Measurements from ENCODE around the gene CD300C. TPM values are rescaled to one million over a fixed set of nuclear protein-coding genes. Genes with fewer than 3 reads are reported as not detected.

CD300C gene
- total RNA-seq, 2 experiments from 2014 or later, result not detected

GRCh38 chr17:74554909-74555308 is 9.0 kb upstream of the CD300C start:
- Mint-ChIP-seq H3K9me3 (peaks cover 8% of the 10 kb centered on the region), H3K27ac (no peak overlapping the region), H3K27me3 (ENCODE audit: low read depth) (no peaks in the 10 kb centered on the region), H3K36me3 (ENCODE audit: low read depth) (no peaks in the 10 kb centered on the region), H3K4me1 (ENCODE audit: low read depth) (peaks cover 6% of the 10 kb centered on the region), H3K4me3 (no peak overlapping the region)
- no peak for DNase-seq
- CTCF ChIA-PET, result interaction anchor here (0.9 kb wide), 1 partner anchor 11 kb away, joined by 3 read pairs; no protein-coding TSS in a partner anchor
- intact Hi-C loops (cut with micrococcal nuclease), result no loop called here

GRCh38 chr17:74552037-74552436 is 6.1 kb upstream of the CD300C start:
- no peak overlapping the region for H3K4me3 Mint-ChIP-seq
- H3K27me3 Mint-ChIP-seq (ENCODE audit: low read depth), result no peaks in the 10 kb centered on the region
- no peak for DNase-seq
- H3K36me3 Mint-ChIP-seq (ENCODE audit: low read depth), result no peaks in the 10 kb centered on the region
- H3K4me1 Mint-ChIP-seq (ENCODE audit: low read depth), result peaks cover 2% of the 10 kb centered on the region
- intact Hi-C loops (cut with micrococcal nuclease), result no loop called here
- peaks cover 8% of the 10 kb centered on the region for H3K9me3 Mint-ChIP-seq
- H3K27ac Mint-ChIP-seq, result no peak overlapping the region
- CTCF ChIA-PET, result no interaction called here

- no peaks in the 10 kb centered on the region for H3K36me3 Mint-ChIP-seq (ENCODE audit: low read depth)
- H3K4me3 Mint-ChIP-seq, result no peak overlapping the region
- no peak for DNase-seq
- H3K27me3 Mint-ChIP-seq (ENCODE audit: low read depth), result no peaks in the 10 kb centered on the region
- no peak overlapping the region for H3K27ac Mint-ChIP-seq
- intact Hi-C loops (cut with micrococcal nuclease), result no loop called here
- CTCF ChIA-PET, result no interaction called here
- no peaks in the 10 kb centered on the region for H3K9me3 Mint-ChIP-seq
- peaks cover 2% of the 10 kb centered on the region for H3K4me1 Mint-ChIP-seq (ENCODE audit: low read depth)
These were observed 4.7 kb upstream of the CD300C start for GRCh38 chr17:74550602-74551001.

- H3K27ac Mint-ChIP-seq, result no peak overlapping the region
- H3K36me3 Mint-ChIP-seq (ENCODE audit: low read depth), result no peaks in the 10 kb centered on the region
- no peaks in the 10 kb centered on the region for H3K27me3 Mint-ChIP-seq (ENCODE audit: low read depth)
- CTCF ChIA-PET, result no interaction called here
- DNase-seq, result no peak
- H3K4me1 Mint-ChIP-seq (ENCODE audit: low read depth), result peaks cover 2% of the 10 kb centered on the region
- H3K9me3 Mint-ChIP-seq, result no peaks in the 10 kb centered on the region
- intact Hi-C loops (cut with micrococcal nuclease), result no loop called here
- H3K4me3 Mint-ChIP-seq, result no peak overlapping the region
These were observed 3.4 kb upstream of the CD300C start for GRCh38 chr17:74549343-74549742.

- H3K4me3 Mint-ChIP-seq, result no peak overlapping the region
- no peaks in the 10 kb centered on the region for H3K36me3 Mint-ChIP-seq (ENCODE audit: low read depth)
- peak; percentile 51 for DNase-seq
- H3K9me3 Mint-ChIP-seq, result no peaks in the 10 kb centered on the region
- intact Hi-C loops (cut with micrococcal nuclease), result no loop called here
- H3K27ac Mint-ChIP-seq, result no peak overlapping the region
- CTCF ChIA-PET, result no interaction called here
- no peaks in the 10 kb centered on the region for H3K27me3 Mint-ChIP-seq (ENCODE audit: low read depth)
- peaks cover 2% of the 10 kb centered on the region for H3K4me1 Mint-ChIP-seq (ENCODE audit: low read depth)
These were observed 1.8 kb upstream of the CD300C start for GRCh38 chr17:74547736-74548135.

GRCh38 chr17:74547264-74547663 is 1.3 kb upstream of the CD300C start:
- intact Hi-C loops (cut with micrococcal nuclease), result no loop called here
- H3K36me3 Mint-ChIP-seq (ENCODE audit: low read depth), result no peaks in the 10 kb centered on the region
- peaks cover 2% of the 10 kb centered on the region for H3K4me1 Mint-ChIP-seq (ENCODE audit: low read depth)
- no peaks in the 10 kb centered on the region for H3K9me3 Mint-ChIP-seq
- DNase-seq, result no peak
- H3K4me3 Mint-ChIP-seq, result no peak overlapping the region
- no peaks in the 10 kb centered on the region for H3K27me3 Mint-ChIP-seq (ENCODE audit: low read depth)
- H3K27ac Mint-ChIP-seq, result no peak overlapping the region
- CTCF ChIA-PET, result no interaction called here

DNA sequence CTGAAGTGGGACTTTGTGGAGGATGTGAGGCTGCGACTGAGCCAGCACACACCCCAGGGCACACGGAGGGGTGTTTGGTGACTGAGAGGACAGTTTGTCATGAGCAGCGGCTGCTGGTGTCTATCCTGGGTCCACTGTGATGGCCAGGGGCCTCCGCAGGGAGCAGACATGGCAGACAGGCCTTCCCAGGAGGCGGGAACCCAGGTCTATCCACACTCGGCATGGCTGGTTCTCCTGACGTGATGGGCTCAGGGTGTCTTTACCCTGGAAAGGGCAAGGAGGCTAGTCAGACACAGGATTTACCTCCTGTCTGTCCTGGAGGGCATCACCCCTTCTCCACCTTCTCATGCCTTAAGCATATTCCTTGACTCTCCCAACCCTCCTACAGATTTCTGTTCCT is 671 bp upstream of the CD300C start:
- no peak overlapping the region for H3K4me3 Mint-ChIP-seq
- H3K27ac Mint-ChIP-seq, result no peak overlapping the region
- CTCF ChIA-PET, result no interaction called here
- H3K36me3 Mint-ChIP-seq (ENCODE audit: low read depth), result no peaks in the 10 kb centered on the region
- no peaks in the 10 kb centered on the region for H3K27me3 Mint-ChIP-seq (ENCODE audit: low read depth)
- no peaks in the 10 kb centered on the region for H3K9me3 Mint-ChIP-seq
- H3K4me1 Mint-ChIP-seq (ENCODE audit: low read depth), result peaks cover 2% of the 10 kb centered on the region
- no peak for DNase-seq
- intact Hi-C loops (cut with micrococcal nuclease), result no loop called here

DNA sequence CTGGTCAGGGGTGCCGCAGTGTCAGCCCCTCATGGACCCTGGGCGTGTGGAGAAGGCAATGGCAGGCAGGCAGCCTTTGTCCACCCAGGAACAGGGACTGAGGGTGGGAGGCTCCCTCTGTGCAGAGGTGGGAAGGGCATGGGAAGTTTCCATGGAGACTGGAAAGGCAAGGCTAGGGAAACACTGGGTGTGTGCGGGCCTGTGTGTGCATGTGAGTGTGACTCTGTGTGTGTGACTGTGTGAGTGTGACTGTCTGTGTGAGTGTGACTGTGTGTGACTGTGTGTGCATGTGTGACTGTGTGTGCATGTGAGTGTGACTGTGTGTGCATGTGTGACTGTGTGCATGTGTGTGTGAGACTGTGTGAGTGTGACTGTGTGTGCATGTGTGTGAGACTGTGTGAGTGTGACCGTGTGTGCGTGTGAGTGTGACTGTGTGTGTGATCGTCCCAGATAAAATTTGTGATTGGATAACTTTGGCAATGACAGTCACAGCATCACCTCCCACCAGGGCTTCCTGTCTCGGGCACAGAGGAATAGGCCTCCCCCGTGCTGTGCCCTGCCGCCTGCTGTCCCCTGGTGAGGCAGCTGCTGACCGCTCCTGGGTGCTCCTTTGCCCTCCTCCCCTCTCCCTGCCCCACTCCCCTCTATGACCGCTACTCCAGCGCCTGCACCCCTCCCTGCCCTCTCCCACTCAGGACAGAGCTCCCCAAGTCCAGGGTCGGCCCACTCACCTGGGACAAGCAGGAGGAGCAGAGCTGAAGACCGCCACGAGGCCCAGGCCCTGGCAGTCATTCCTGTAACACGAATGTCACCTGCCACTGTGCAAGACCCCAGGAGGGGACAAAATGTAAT is 698 bp downstream of the CD300C start:
- H3K4me1 Mint-ChIP-seq (ENCODE audit: low read depth), result peaks cover 2% of the 10 kb centered on the region
- intact Hi-C loops (cut with micrococcal nuclease), result no loop called here
- no peak overlapping the region for H3K27ac Mint-ChIP-seq
- no peaks in the 10 kb centered on the region for H3K27me3 Mint-ChIP-seq (ENCODE audit: low read depth)
- no peaks in the 10 kb centered on the region for H3K9me3 Mint-ChIP-seq
- no peak overlapping the region for H3K4me3 Mint-ChIP-seq
- CTCF ChIA-PET, result no interaction called here
- no peak for DNase-seq
- H3K36me3 Mint-ChIP-seq (ENCODE audit: low read depth), result no peaks in the 10 kb centered on the region

DNA sequence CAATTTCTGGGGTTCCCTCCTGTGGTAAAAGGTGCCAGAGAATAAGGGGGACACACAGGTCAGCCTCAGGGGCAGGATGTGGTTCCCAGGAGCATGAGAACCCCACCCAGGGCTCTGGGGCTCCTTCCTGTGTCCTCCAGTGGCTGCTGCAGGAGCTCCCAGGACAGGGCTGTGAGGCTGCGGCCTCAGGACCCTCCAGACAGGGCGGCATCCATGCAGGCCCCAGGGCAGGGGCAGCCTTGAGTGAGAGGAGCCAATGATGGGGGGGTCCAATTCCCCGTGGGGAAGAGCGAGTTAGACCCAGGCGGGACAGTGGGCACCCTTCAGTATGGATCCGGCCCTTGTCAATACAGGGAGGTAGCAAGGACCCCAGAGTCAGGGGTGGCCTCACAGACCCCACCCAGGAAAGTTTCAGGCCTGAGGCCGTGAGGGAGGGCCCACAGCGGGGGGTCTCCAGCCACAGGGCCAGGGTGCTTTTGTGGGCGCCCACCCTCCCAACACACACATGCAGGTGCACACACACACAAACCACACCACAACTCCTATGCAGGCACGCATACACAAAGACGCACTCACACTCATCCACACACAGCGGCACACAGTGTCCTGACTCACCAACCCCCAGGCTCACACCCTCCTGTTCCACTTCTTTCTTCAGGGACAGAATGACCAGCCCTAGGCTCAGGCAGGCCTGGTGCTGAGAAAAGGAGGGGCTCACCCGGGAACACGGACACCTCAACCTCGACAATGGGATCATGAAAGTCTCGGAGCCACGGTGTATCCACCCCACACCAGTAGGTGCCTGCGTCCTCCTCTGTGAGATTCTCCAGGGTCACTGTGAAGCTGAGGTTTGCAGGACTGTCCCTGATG is 1.8 kb downstream of the CD300C start:
- Mint-ChIP-seq H3K4me3 (no peak overlapping the region), H3K9me3 (no peaks in the 10 kb centered on the region), H3K4me1 (ENCODE audit: low read depth) (peaks cover 2% of the 10 kb centered on the region), H3K27me3 (ENCODE audit: low read depth) (no peaks in the 10 kb centered on the region), H3K27ac (no peak overlapping the region), H3K36me3 (ENCODE audit: low read depth) (no peaks in the 10 kb centered on the region)
- CTCF ChIA-PET, result no interaction called here
- intact Hi-C loops (cut with micrococcal nuclease), result no loop called here
- DNase-seq, result no peak

DNA sequence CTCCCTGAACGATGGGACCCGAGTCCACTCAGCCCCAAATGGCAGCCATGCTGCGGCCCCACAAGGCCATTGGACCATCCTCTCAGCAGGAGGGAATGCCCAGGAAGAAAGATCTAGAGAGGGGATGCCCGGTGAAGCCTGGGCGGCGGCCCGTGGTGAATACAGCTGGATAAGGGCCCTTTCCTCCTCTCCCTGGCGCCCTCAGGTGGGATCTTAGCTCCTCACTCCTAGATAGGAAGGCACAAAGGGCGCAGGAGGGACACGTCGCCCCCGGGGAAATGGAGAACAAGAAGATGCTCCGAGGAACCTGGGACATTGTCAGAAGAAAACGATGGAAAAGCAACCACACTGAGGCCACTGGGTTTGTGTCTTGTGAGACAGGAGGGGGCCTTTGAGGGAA is 2.5 kb downstream of the CD300C start:
- Mint-ChIP-seq H3K4me1 (ENCODE audit: low read depth) (peaks cover 2% of the 10 kb centered on the region), H3K27me3 (ENCODE audit: low read depth) (no peaks in the 10 kb centered on the region), H3K36me3 (ENCODE audit: low read depth) (no peaks in the 10 kb centered on the region), H3K9me3 (no peaks in the 10 kb centered on the region), H3K4me3 (no peak overlapping the region), H3K27ac (no peak overlapping the region)
- no peak for DNase-seq
- intact Hi-C loops (cut with micrococcal nuclease), result no loop called here
- CTCF ChIA-PET, result no interaction called here

DNA sequence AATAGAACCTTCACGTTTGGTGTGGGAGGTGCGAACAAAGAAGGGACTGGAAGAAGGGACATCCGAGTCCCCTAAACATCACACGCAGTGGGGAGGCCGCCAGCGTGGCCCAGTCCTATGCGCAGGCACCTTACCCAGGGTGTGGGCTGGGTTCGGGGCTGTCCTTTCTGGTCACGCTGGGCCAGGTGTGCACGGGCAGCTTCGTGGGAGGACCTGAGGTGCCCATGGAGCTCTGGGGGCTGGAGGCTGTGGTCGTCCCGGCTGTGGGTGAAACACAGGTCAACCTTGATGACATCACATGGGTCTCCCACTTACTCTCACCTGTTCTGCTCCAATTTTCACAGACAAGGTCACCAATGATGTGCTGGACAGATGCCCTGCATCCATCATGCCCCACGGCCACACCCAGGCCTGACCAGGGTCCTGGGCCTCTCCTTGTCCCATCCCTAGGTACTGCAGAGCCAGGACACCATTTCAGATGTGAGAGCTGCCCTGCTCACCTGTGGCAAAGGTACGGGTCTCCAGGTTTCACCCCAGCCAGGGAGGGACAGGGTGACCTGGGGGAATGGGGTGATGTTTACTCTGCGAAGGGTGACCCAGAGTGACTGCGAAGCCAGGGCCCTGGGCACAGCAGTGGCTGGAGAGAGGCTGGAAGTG is 3.1 kb downstream of the CD300C start:
- Mint-ChIP-seq H3K27me3 (ENCODE audit: low read depth) (no peaks in the 10 kb centered on the region), H3K4me1 (ENCODE audit: low read depth) (peaks cover 2% of the 10 kb centered on the region), H3K36me3 (ENCODE audit: low read depth) (no peaks in the 10 kb centered on the region), H3K9me3 (no peaks in the 10 kb centered on the region), H3K4me3 (no peak overlapping the region), H3K27ac (no peak overlapping the region)
- CTCF ChIA-PET, result no interaction called here
- intact Hi-C loops (cut with micrococcal nuclease), result no loop called here
- no peak for DNase-seq

GRCh38 chr17:74542166-74542565 is 3.7 kb downstream of the CD300C start:
- H3K27ac Mint-ChIP-seq, result no peak overlapping the region
- intact Hi-C loops (cut with micrococcal nuclease), result no loop called here
- no peak overlapping the region for H3K4me3 Mint-ChIP-seq
- H3K27me3 Mint-ChIP-seq (ENCODE audit: low read depth), result no peaks in the 10 kb centered on the region
- no peaks in the 10 kb centered on the region for H3K9me3 Mint-ChIP-seq
- DNase-seq, result no peak
- CTCF ChIA-PET, result no interaction called here
- H3K36me3 Mint-ChIP-seq (ENCODE audit: low read depth), result no peaks in the 10 kb centered on the region
- H3K4me1 Mint-ChIP-seq (ENCODE audit: low read depth), result no peaks in the 10 kb centered on the region
